GM12878 (cell line): ENCODE measurements around the gene SHB. TPM values are rescaled to one million over a fixed set of nuclear protein-coding genes. Genes with fewer than 3 reads are reported as not detected.

Source experiments
- ATAC-seq: fragments of 200-7000 bp; cut with Tn5 transposase; 3 replicates; pipeline ENCODE4 v1.9.1; 2020; ENCODE audit warnings: mild to moderate bottlenecking, moderate library complexity
- BruUV-seq: library from RNA; stranded (reverse); fragments of 400-500 nt; replicated peaks from 2 replicates; lab custom pipeline; 2021; lab: Mats Ljungman, UMichigan
- CTCF ChIA-PET: fragments of 300-600 bp; sonication (Branson Sonifier 250); formaldehyde crosslinking; extraction: SDS; loops from one replicate; lab custom pipeline; 2021; ENCODE audit warnings: inconsistent platforms; lab: Yijun Ruan, JAX
- POLR2A ChIA-PET: fragments of 350-600 bp; formaldehyde crosslinking; extraction: SDS; loops from one replicate; lab custom pipeline; 2021; ENCODE audit warnings: inconsistent platforms; lab: Charles Lee
- RAD21 ChIA-PET: fragments of 300-600 bp; sonication (Branson Sonifier 250); formaldehyde crosslinking; loops from one replicate; lab custom pipeline; 2023; ENCODE audit warnings: antibody characterized with exemption; ENCODE audit not compliant: unreplicated experiment; lab: Charles Lee
- SMC1A ChIA-PET: fragments of 300-600 bp; sonication (Branson Sonifier 250); formaldehyde crosslinking; loops from one replicate; lab custom pipeline; 2023; ENCODE audit not compliant: unreplicated experiment, uncharacterized antibody; lab: Charles Lee
- DNase-seq: peaks from one replicate; pipeline ENCODE4 v3.0.0-alpha.2; 2011; ENCODE audit warnings: low read depth, low spot score
- FAIRE-seq: peaks from 3 replicates; lab custom pipeline; 2011; peaks lifted over from hg19 to GRCh38; lab: Jason Lieb, UNC
- H2AFZ ChIP-seq: 2 replicates; pipeline ENCODE4 v1.6.0; 2011; ENCODE audit warnings: low read depth, low read length, control low read depth; ENCODE audit not compliant: control insufficient read depth
- H3K27ac ChIP-seq: 2 replicates; pipeline ENCODE4 v1.5.1; 2011; ENCODE audit warnings: control low read depth; ENCODE audit not compliant: control insufficient read depth, insufficient read depth
- H3K27me3 ChIP-seq, 2 experiments: replicated peaks in 1 of 2; 2 replicates each; pipeline versions ENCODE4 v1.6.0 to v1.6.1; 2011; ENCODE audit warnings: low read length in 1 of 2; ENCODE audit not compliant: control insufficient read depth in 2 of 2, insufficient read depth in 2 of 2
- H3K36me3 ChIP-seq, 2 experiments: 2 replicates each; pipeline ENCODE4 v1.5.1; 2011; ENCODE audit warnings: low read length in 1 of 2; ENCODE audit not compliant: control insufficient read depth in 2 of 2, insufficient read depth in 2 of 2
- H3K4me1 ChIP-seq: 2 replicates; pipeline ENCODE4 v1.6.1; 2011; ENCODE audit warnings: mild to moderate bottlenecking, low read length, moderate library complexity, mixed read lengths; ENCODE audit not compliant: control insufficient read depth, insufficient read depth
- H3K4me2 ChIP-seq: 2 replicates; pipeline ENCODE4 v1.6.0; 2011; ENCODE audit warnings: control low read depth; ENCODE audit not compliant: control insufficient read depth, insufficient read depth
- H3K4me3 ChIP-seq: fragments of 200-600 bp; sonication (generic); 2 replicates; pipeline ENCODE4 v1.5.1; 2016
- H3K79me2 ChIP-seq: 2 replicates; pipeline ENCODE4 v1.6.0; 2011; ENCODE audit warnings: low read length; ENCODE audit not compliant: control insufficient read depth, insufficient read depth
- H3K9ac ChIP-seq: 2 replicates; pipeline ENCODE4 v1.8.0; 2011; ENCODE audit warnings: low read length, control low read depth, mixed read lengths; ENCODE audit not compliant: control insufficient read depth, insufficient read depth
- H3K9me3 ChIP-seq: replicated peaks from 3 replicates; pipeline ENCODE4 v1.5.1; 2011; ENCODE audit warnings: mild to moderate bottlenecking, low read length; ENCODE audit not compliant: control insufficient read depth, insufficient read depth
- H4K20me1 ChIP-seq: 2 replicates; pipeline ENCODE4 v1.6.0; 2011; ENCODE audit not compliant: control insufficient read depth, insufficient read depth
- EGR1 ChIP-seq, 2 experiments: IDR thresholded peaks; 1 replicate in 1 of 2; 2 replicates in 1 of 2; pipeline ENCODE4 v1.6.1; 2011 to 2012; ENCODE audit warnings: low read depth in 2 of 2, low read length in 2 of 2, borderline replicate concordance in 1 of 2, mild to moderate bottlenecking in 1 of 2, moderate library complexity in 1 of 2
- JUNB ChIP-seq: IDR thresholded peaks from 2 replicates; pipeline ENCODE4 v1.6.1; 2016; ENCODE audit warnings: antibody characterized with exemption, mild to moderate bottlenecking
- NR2F1 ChIP-seq: fragments of 450-650 bp; conservative IDR thresholded peaks from 2 replicates; pipeline ENCODE4 v1.6.1; 2017; ENCODE audit warnings: mild to moderate bottlenecking
- SRF ChIP-seq, 2 experiments: IDR thresholded peaks; 2 replicates each; pipeline ENCODE4 v1.6.1; 2011; ENCODE audit warnings: low read depth in 2 of 2, low read length in 2 of 2, mild to moderate bottlenecking in 1 of 2, moderate library complexity in 1 of 2
- WRNIP1 ChIP-seq: IDR thresholded peaks from 2 replicates; pipeline ENCODE4 v1.6.1; 2011; ENCODE audit warnings: low read depth, low read length, improper control_type of control experiment, borderline replicate concordance
- YY1 ChIP-seq: IDR thresholded peaks from 2 replicates; pipeline ENCODE4 v1.6.1; 2011; ENCODE audit warnings: low read depth, mild to moderate bottlenecking, low read length
- WGBS: methylation state at CpG from one replicate; pipeline ENCODE4 v1.1.6; 2016; ENCODE audit warnings: low lambda C conversion rate; ENCODE audit not compliant: insufficient replicate concordance, insufficient coverage; ENCODE audit errors: missing lambda C conversion rate; 5-methylcytosine and 5-hydroxymethylcytosine counted together
- in situ Hi-C: fragments of 300-500 bp; cut with MboI; formaldehyde crosslinking; loops from 9 replicates; pipeline ENCODE4 v1.14.3; 2018; ENCODE audit warnings: mixed read lengths
- intact Hi-C: fragments of 100-400 bp; cut with micrococcal nuclease; formaldehyde crosslinking; loops from one replicate; pipeline ENCODE4 v1.14.2; 2022; ENCODE audit not compliant: unreplicated experiment
- polyA plus RNA-seq, 11 experiments: library from polyadenylated mRNA; depleted of rRNA in 4 of 11; unstranded in 6 of 11; stranded (reverse) in 5 of 11; fragments of >200 nt; fragmentation: Nextera tagmentation in 4 of 11; fragmentation: Illumina TruSeq in 1 of 11; extraction: Ambion mirVana in 4 of 11; extraction: Trizol in 1 of 11; gene quantifications; 1 replicate in 1 of 11; 2 replicates in 10 of 11; pipeline versions ENCODE4 v1.2.1 to v1.2.3, GENCODE V29; 2011 to 2016; ENCODE audit warnings: inconsistent platforms in 2 of 11, missing spikeins in 2 of 11, low read depth in 1 of 11
- total RNA-seq, 4 experiments: library from RNA; depleted of rRNA in 3 of 4; stranded (reverse); fragments of >200 nt in 3 of 4; fragmentation: Illumina TruSeq in 1 of 4; extraction: Trizol in 1 of 4; gene quantifications; 2 replicates each; pipeline versions ENCODE4 v1.2.1 to v1.2.3, GENCODE V29; 2013 to 2021
- TF ChIP-seq, protein P1 (sequence below): fragments of 450-650 bp; IDR thresholded peaks from 2 replicates; pipeline ENCODE4 v1.6.1; 2017; ENCODE audit warnings: antibody characterized with exemption, mild to moderate bottlenecking, moderate library complexity
- TF ChIP-seq, protein P2 (sequence below): fragments of 450-650 bp; formaldehyde crosslinking; IDR thresholded peaks from 2 replicates; pipeline ENCODE4 v1.4.0; 2020; ENCODE audit warnings: mild to moderate bottlenecking, moderate library complexity

SHB gene
- total and polyA plus RNA-seq, 10 of the 15 experiments (the other 5 are each of a cell fraction or from before 2014, with no cell fraction given): 0.29 to 6.2 (median 1.3) TPM

DNA sequence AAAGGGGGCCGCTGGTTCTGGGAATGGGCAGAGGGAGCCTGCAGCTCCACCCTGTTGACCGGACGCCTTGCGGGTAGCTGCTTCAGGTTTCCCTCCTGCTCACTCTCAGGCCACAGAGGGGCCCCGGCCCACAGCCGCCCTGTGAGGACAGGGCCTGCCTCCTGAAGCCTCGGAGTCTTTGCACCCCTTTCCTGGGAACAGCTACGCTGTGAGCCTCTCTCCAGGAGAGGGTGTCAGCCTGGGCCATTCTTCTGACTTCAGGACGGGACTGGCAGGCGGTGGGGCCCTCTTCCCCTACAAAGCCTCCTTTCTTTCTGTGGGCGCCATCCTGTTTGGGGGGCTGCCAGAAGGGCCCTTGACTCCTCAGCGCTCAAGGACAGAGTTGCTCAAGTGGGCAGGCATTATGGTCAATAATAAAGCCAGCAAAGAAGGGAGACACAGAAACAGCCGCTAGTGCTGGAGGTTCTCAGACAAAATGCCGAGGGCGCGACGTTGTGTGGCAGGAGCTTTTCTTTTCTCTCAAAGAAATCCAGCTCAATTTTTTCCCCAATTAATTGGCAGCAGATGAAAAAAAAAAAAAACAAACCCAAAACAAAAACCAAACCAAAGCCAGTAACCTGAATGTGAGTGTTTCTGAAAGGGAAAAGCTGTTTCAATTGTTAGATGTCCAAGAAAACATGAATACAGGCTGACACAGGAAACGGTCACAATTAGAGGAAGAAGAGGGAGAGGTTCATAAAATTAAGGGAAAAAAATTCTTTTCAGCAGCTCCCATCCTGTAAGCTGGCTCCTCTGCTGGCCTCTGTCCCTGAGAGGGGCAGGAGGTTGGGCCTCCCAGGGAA, 152.3 kb downstream of the SHB start:
- Histone ChIP-seq H3K4me3 (no peak overlapping the region), H3K36me3 (no peaks in the 10 kb centered on the region), H3K79me2 (no peaks in the 10 kb centered on the region), H3K9ac (no peak overlapping the region), H3K27ac (no peak overlapping the region), H3K27me3 (no peaks in the 10 kb centered on the region), H3K4me1 (no peaks in the 10 kb centered on the region; the same call in 1 of the 2 replicates), H3K9me3 (no peaks in the 10 kb centered on the region; the same call in 2 of the 3 replicates), H4K20me1 (no peaks in the 10 kb centered on the region), H3K4me2 (no peak overlapping the region), H2AFZ (no peak overlapping the region)
- ChIA-PET POLR2A (interaction anchor here (0.7 kb wide), 1 partner anchor 186 kb away, joined by 4 read pairs; no protein-coding TSS in a partner anchor), RAD21 (interaction anchor here (0.7 to 1.7 kb wide), 4 partner anchors 27 to 214 kb away, joined by 3 to 5 read pairs (median 4); no protein-coding TSS in a partner anchor), SMC1A (interaction anchor here (0.6 to 6.2 kb wide), 8 partner anchors 16 to 599 kb away, joined by 3 to 39 read pairs (median 3); no protein-coding TSS in a partner anchor), CTCF (interaction anchor here (1.2 to 9.5 kb wide), 7 partner anchors 9 to 446 kb away, joined by 3 to 120 read pairs (median 7); no protein-coding TSS in a partner anchor)
- no TSS peak for BruUV-seq
- TF ChIP-seq SRF (IDR thresholded peaks at IDR 0.05; ENCODE audit: low read depth in 2 of 2, low read length in 2 of 2) (no peak), WRNIP1 (no peak), NR2F1 (no peak), EGR1 (IDR thresholded peaks at IDR 0.05; ENCODE audit: borderline replicate concordance in 1 of 2, low read depth in 2 of 2, low read length in 2 of 2) (no peak), JUNB (no peak), YY1 (no peak)
- TF ChIP-seq, protein P1, sequence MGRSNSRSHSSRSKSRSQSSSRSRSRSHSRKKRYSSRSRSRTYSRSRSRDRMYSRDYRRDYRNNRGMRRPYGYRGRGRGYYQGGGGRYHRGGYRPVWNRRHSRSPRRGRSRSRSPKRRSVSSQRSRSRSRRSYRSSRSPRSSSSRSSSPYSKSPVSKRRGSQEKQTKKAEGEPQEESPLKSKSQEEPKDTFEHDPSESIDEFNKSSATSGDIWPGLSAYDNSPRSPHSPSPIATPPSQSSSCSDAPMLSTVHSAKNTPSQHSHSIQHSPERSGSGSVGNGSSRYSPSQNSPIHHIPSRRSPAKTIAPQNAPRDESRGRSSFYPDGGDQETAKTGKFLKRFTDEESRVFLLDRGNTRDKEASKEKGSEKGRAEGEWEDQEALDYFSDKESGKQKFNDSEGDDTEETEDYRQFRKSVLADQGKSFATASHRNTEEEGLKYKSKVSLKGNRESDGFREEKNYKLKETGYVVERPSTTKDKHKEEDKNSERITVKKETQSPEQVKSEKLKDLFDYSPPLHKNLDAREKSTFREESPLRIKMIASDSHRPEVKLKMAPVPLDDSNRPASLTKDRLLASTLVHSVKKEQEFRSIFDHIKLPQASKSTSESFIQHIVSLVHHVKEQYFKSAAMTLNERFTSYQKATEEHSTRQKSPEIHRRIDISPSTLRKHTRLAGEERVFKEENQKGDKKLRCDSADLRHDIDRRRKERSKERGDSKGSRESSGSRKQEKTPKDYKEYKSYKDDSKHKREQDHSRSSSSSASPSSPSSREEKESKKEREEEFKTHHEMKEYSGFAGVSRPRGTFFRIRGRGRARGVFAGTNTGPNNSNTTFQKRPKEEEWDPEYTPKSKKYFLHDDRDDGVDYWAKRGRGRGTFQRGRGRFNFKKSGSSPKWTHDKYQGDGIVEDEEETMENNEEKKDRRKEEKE: no peak
- TF ChIP-seq, protein P2, sequence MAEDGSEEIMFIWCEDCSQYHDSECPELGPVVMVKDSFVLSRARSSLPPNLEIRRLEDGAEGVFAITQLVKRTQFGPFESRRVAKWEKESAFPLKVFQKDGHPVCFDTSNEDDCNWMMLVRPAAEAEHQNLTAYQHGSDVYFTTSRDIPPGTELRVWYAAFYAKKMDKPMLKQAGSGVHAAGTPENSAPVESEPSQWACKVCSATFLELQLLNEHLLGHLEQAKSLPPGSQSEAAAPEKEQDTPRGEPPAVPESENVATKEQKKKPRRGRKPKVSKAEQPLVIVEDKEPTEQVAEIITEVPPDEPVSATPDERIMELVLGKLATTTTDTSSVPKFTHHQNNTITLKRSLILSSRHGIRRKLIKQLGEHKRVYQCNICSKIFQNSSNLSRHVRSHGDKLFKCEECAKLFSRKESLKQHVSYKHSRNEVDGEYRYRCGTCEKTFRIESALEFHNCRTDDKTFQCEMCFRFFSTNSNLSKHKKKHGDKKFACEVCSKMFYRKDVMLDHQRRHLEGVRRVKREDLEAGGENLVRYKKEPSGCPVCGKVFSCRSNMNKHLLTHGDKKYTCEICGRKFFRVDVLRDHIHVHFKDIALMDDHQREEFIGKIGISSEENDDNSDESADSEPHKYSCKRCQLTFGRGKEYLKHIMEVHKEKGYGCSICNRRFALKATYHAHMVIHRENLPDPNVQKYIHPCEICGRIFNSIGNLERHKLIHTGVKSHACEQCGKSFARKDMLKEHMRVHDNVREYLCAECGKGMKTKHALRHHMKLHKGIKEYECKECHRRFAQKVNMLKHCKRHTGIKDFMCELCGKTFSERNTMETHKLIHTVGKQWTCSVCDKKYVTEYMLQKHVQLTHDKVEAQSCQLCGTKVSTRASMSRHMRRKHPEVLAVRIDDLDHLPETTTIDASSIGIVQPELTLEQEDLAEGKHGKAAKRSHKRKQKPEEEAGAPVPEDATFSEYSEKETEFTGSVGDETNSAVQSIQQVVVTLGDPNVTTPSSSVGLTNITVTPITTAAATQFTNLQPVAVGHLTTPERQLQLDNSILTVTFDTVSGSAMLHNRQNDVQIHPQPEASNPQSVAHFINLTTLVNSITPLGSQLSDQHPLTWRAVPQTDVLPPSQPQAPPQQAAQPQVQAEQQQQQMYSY (CRISPR knock-in tag): no peak
- intact Hi-C loops: no loop called here
- 60% methylated on average over 18 of the region's 18 CpGs for WGBS
- no peak for ATAC-seq
- FAIRE-seq: no peak
- DNase-seq: no peak
- in situ Hi-C loops: loop anchor here (5.0 to 25.0 kb wide), 2 partner anchors 51 to 771 kb away; no protein-coding TSS in a partner anchor
